Germinal center (tissue), 1 donor: ENCODE data around the gene NWD2.
"Not testable (repeated sequence)": the region's sequence is repeated elsewhere in the genome, so short reads cannot be mapped to it uniquely, and the experiment has no call there.

ENCODE experiments used
- DNase-seq: peaks from one replicate; pipeline ENCODE4 v3.0.0; 2012; ENCODE audit warnings: mixed read lengths, low spot score

Gene NWD2

GRCh38 chr4:37467223-37467622 lies 222.7 kb downstream of the NWD2 start:
- DNase-seq, result no peak

- DNase-seq, result no peak
These were observed 223.3 kb downstream of the NWD2 start for GRCh38 chr4:37467824-37468223.

GRCh38 chr4:37469286-37469685 lies 224.7 kb downstream of the NWD2 start:
- no peak for DNase-seq

GRCh38 chr4:37470245-37470644 lies 225.7 kb downstream of the NWD2 start:
- no peak for DNase-seq

- DNase-seq, result no peak
These were observed 226.6 kb downstream of the NWD2 start for GRCh38 chr4:37471093-37471492.

GRCh38 chr4:37471971-37472370 lies 227.4 kb downstream of the NWD2 start:
- no peak for DNase-seq

GRCh38 chr4:37473807-37474206 lies 229.3 kb downstream of the NWD2 start:
- DNase-seq, result no peak

GRCh38 chr4:37475087-37475486 lies 230.5 kb downstream of the NWD2 start:
- DNase-seq, result no peak

GRCh38 chr4:37475776-37476175 lies 231.2 kb downstream of the NWD2 start:
- no peak for DNase-seq

- no peak for DNase-seq
These were observed 231.7 kb downstream of the NWD2 start for GRCh38 chr4:37476256-37476655.

GRCh38 chr4:37476691-37477090 lies 232.1 kb downstream of the NWD2 start:
- no peak for DNase-seq

GRCh38 chr4:37477126-37477525 lies 232.6 kb downstream of the NWD2 start:
- DNase-seq, result no peak

GRCh38 chr4:37478151-37478550 lies 233.6 kb downstream of the NWD2 start:
- no peak for DNase-seq

GRCh38 chr4:37480509-37480908 lies 236.0 kb downstream of the NWD2 start:
- no peak for DNase-seq

- no peak for DNase-seq
These were observed 237.1 kb downstream of the NWD2 start for GRCh38 chr4:37481547-37482122.

GRCh38 chr4:37482236-37482913 lies 237.8 kb downstream of the NWD2 start:
- DNase-seq, result no peak

- no peak for DNase-seq
These were observed 239.1 kb downstream of the NWD2 start for GRCh38 chr4:37483610-37484009.

GRCh38 chr4:37486166-37486565 lies 241.6 kb downstream of the NWD2 start:
- DNase-seq, result no peak

- no peak for DNase-seq
These were observed 243.1 kb downstream of the NWD2 start for GRCh38 chr4:37487668-37488067.

GRCh38 chr4:37489697-37490096 lies 245.2 kb downstream of the NWD2 start:
- DNase-seq, result no peak

GRCh38 chr4:37490391-37491347 lies 246.1 kb downstream of the NWD2 start:
- DNase-seq, result no peak

- not testable (repeated sequence) for DNase-seq
These were observed 250.8 kb downstream of the NWD2 start for GRCh38 chr4:37495353-37495752.
